NB4 (cell line): ENCODE measurements around the gene MIA3.

Experiments used
- DNase-seq: peaks from one replicate; pipeline ENCODE4 v3.0.0; 2010; ENCODE audit warnings: low read depth
- H3K4me3 ChIP-seq: one replicate; pipeline ENCODE4 v1.5.1; 2011; ENCODE audit warnings: mild to moderate bottlenecking, low read depth, low read length, moderate library complexity
- CTCF ChIP-seq: IDR thresholded peaks from one replicate; pipeline ENCODE4 v1.5.1; 2012; ENCODE audit warnings: low read depth, low read length
- MYC ChIP-seq: IDR thresholded peaks from 2 replicates; pipeline ENCODE4 v1.6.1; 2011; ENCODE audit warnings: low read depth, low read length
- POLR2A ChIP-seq: IDR thresholded peaks from 2 replicates; pipeline ENCODE4 v1.6.1; 2011; ENCODE audit warnings: mild to moderate bottlenecking; ENCODE audit not compliant: insufficient read length; ENCODE audit errors: extremely low read depth
- TF ChIP-seq, protein P1 (sequence below): IDR thresholded peaks from 2 replicates; pipeline ENCODE4 v1.6.1; 2011; ENCODE audit warnings: low read depth, low read length

Gene MIA3

GRCh38 chr1:222643938-222644635 lies 26.2 kb downstream of the MIA3 start:
- peak overlapping the region; percentile 90 for H3K4me3 ChIP-seq
- DNase-seq = peak; percentile 99
- TF ChIP-seq POLR2A (peak; percentile 84), MYC (no peak; the same call in none of the 2 replicates), CTCF (no peak)
- TF ChIP-seq, protein P1, sequence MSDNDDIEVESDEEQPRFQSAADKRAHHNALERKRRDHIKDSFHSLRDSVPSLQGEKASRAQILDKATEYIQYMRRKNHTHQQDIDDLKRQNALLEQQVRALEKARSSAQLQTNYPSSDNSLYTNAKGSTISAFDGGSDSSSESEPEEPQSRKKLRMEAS = peak; percentile 35

GRCh38 chr1:222644636-222644980 lies 26.7 kb downstream of the MIA3 start:
- H3K4me3 ChIP-seq = peak overlapping the region; percentile 90
- TF ChIP-seq MYC (no peak), CTCF (no peak), POLR2A (no peak)
- TF ChIP-seq, protein P1 = no peak
- no peak for DNase-seq

- TF ChIP-seq MYC = no peak
- TF ChIP-seq CTCF = no peak
- TF ChIP-seq, protein P1 = no peak
- no peak for TF ChIP-seq POLR2A
- H3K4me3 ChIP-seq = no peak overlapping the region
- DNase-seq = peak; percentile 8
Observed at GRCh38 chr1:222652676-222653075, 34.8 kb downstream of the MIA3 start.

- DNase-seq = peak; percentile 56
- TF ChIP-seq MYC (no peak), CTCF (no peak), POLR2A (no peak)
- H3K4me3 ChIP-seq = no peak overlapping the region
Observed at GRCh38 chr1:222653178-222653827, 35.4 kb downstream of the MIA3 start.

GRCh38 chr1:222654849-222655248 lies 37.0 kb downstream of the MIA3 start:
- TF ChIP-seq CTCF (no peak), POLR2A (no peak), MYC (peak; percentile 67)
- TF ChIP-seq, protein P1 = peak; percentile 55; the same call in 1 of the 2 replicates
- peak overlapping the region; percentile 46 for H3K4me3 ChIP-seq
- peak; percentile 93 for DNase-seq
